ENCODE data around the gene DTX3L. TPM values are rescaled to one million over a fixed set of nuclear protein-coding genes. Genes with fewer than 3 reads are reported as not detected.
A peak's percentile ranks its signal among the peaks of the same experiment; 100 is the strongest.

The DTX3L gene
- total RNA-seq, 1 experiment from 2014 or later = 41.7 TPM

- H3K36me3 ChIP-seq (ENCODE audit: low read depth) = peaks cover 10% of the 10 kb centered on the region; the same call in 1 of the 2 replicates
Measured at GRCh38 chr3:122568755-122569154, 4.6 kb downstream of the DTX3L start.

GRCh38 chr3:122572940-122573412 is 8.8 kb downstream of the DTX3L start:
- BruUV-seq (replicated peaks) = no TSS peak
- CTCF ChIA-PET = no interaction called here
- Histone ChIP-seq H4K20me1 (ENCODE audit: insufficient read depth) (no peaks in the 10 kb centered on the region), H3K27ac (peak overlapping the region; percentile 58), H3K27me3 (ENCODE audit: insufficient read depth, low read depth) (no peaks in the 10 kb centered on the region), H3K4me3 (no peak overlapping the region), H3K9me3 (ENCODE audit: insufficient read depth, low read depth) (peaks cover 9% of the 10 kb centered on the region; the same call in 1 of the 2 replicates), H3K4me2 (peak overlapping the region; percentile 27), H3K4me1 (replicated peaks; ENCODE audit: insufficient read depth) (peaks cover 17% of the 10 kb centered on the region), H2AFZ (no peak overlapping the region), H3K79me2 (ENCODE audit: low read depth) (no peaks in the 10 kb centered on the region), H3K36me3 (ENCODE audit: low read depth) (peaks cover 10% of the 10 kb centered on the region; the same call in 1 of the 2 replicates), H3K9me2 (ENCODE audit: insufficient read depth) (no peaks in the 10 kb centered on the region), H3F3A (ENCODE audit: insufficient read depth, low read depth) (peaks cover 24% of the 10 kb centered on the region)
- intact Hi-C loops (cut with micrococcal nuclease; ENCODE audit: unreplicated experiment) = no loop called here
- TF ChIP-seq CTCF (conservative IDR thresholded peaks at IDR 0.05) (no peak), EZH2 (IDR thresholded peaks at IDR 0.05; ENCODE audit: low read depth) (no peak)
- POLR2A ChIA-PET (ENCODE audit: unreplicated experiment) = no interaction called here
- DNase-seq = peak; percentile 74 to 89

More at GRCh38 chr3:122568755-122569154, 4.6 kb downstream of the DTX3L start:
- Histone ChIP-seq H3K4me1 (replicated peaks; ENCODE audit: insufficient read depth) (peaks cover 23% of the 10 kb centered on the region), H3K4me2 (no peak overlapping the region), H3K4me3 (no peak overlapping the region), H3K27ac (no peak overlapping the region), H3K9me2 (ENCODE audit: insufficient read depth) (no peaks in the 10 kb centered on the region), H3K27me3 (ENCODE audit: insufficient read depth, low read depth) (no peaks in the 10 kb centered on the region), H3F3A (ENCODE audit: insufficient read depth, low read depth) (peaks cover 24% of the 10 kb centered on the region), H2AFZ (no peak overlapping the region), H3K9me3 (ENCODE audit: insufficient read depth, low read depth) (peaks cover 9% of the 10 kb centered on the region; the same call in 1 of the 2 replicates), H3K79me2 (ENCODE audit: low read depth) (peaks cover 6% of the 10 kb centered on the region; the same call in 1 of the 2 replicates), H4K20me1 (ENCODE audit: insufficient read depth) (no peaks in the 10 kb centered on the region)
- TF ChIP-seq CTCF (conservative IDR thresholded peaks at IDR 0.05) = no peak
- no peak for TF ChIP-seq EZH2 (IDR thresholded peaks at IDR 0.05; ENCODE audit: low read depth)
- DNase-seq = no peak
- ChIA-PET POLR2A (ENCODE audit: unreplicated experiment) (no interaction called here), CTCF (no interaction called here)
- BruUV-seq (replicated peaks) = no TSS peak
- intact Hi-C loops (cut with micrococcal nuclease; ENCODE audit: unreplicated experiment) = no loop called here

GRCh38 chr3:122576174-122576940 is 12.2 kb downstream of the DTX3L start:
- intact Hi-C loops (cut with micrococcal nuclease; ENCODE audit: unreplicated experiment) = no loop called here
- Histone ChIP-seq H3K4me1 (replicated peaks; ENCODE audit: insufficient read depth) (peaks cover 17% of the 10 kb centered on the region), H3K4me3 (no peak overlapping the region), H3K79me2 (ENCODE audit: low read depth) (no peaks in the 10 kb centered on the region), H3K9me2 (ENCODE audit: insufficient read depth) (no peaks in the 10 kb centered on the region), H2AFZ (no peak overlapping the region), H3K9me3 (ENCODE audit: insufficient read depth, low read depth) (peaks cover 4% of the 10 kb centered on the region; the same call in 1 of the 2 replicates), H3K36me3 (ENCODE audit: low read depth) (peaks cover 5% of the 10 kb centered on the region; the same call in 1 of the 2 replicates), H3K4me2 (no peak overlapping the region), H3K27me3 (ENCODE audit: insufficient read depth, low read depth) (no peaks in the 10 kb centered on the region), H4K20me1 (ENCODE audit: insufficient read depth) (no peaks in the 10 kb centered on the region), H3K27ac (no peak overlapping the region), H3F3A (ENCODE audit: insufficient read depth, low read depth) (peaks cover 19% of the 10 kb centered on the region)
- POLR2A ChIA-PET (ENCODE audit: unreplicated experiment) = interaction anchor here (0.6 kb wide), 1 partner anchor 926 kb away, joined by 3 read pairs; no protein-coding TSS in a partner anchor
- no peak for DNase-seq
- CTCF ChIA-PET = interaction anchor here (0.6 to 0.7 kb wide), 2 partner anchors 10 to 455 kb away, joined by 3 to 6 read pairs; no protein-coding TSS in a partner anchor
- no TSS peak for BruUV-seq (replicated peaks)
- TF ChIP-seq CTCF (conservative IDR thresholded peaks at IDR 0.05) (no peak), EZH2 (IDR thresholded peaks at IDR 0.05; ENCODE audit: low read depth) (no peak)
